ENCODE measurements around the gene CAMKMT.

CAMKMT gene

DNA sequence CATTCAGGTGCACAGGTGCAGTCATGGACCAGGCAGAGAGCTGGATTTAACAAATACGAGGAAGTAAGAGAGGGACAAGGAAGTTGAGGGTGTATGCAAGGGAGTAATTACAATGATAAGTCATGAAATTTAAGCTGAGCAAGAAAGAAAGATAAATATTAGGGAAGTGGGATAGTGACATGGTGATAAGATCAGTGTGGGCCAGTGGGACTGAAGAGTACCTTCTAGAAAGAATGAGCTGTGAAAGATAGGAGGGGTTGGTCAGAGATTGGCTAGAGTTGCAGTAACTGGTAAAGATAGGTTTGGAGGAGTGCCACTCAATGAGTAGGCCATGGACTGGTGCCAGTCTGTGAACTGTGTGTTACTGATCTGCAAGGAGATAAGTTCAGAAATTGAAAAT, 378.9 kb downstream of the CAMKMT start:
- Histone ChIP-seq H3K4me1 (ENCODE audit: control insufficient read depth in 1 of 2, insufficient read depth in 1 of 2, low read depth in 1 of 2, low read length in 1 of 2) (no peaks in the 10 kb centered on the region), H3K27me3 (no peaks in the 10 kb centered on the region), H3K27ac (no peak overlapping the region), H3K4me3 (ENCODE audit: low read depth in 1 of 2, low read length in 1 of 2) (no peak overlapping the region), H3K9me3 (no peaks in the 10 kb centered on the region), H3K36me3 (no peaks in the 10 kb centered on the region)
- TF ChIP-seq, protein P1, sequence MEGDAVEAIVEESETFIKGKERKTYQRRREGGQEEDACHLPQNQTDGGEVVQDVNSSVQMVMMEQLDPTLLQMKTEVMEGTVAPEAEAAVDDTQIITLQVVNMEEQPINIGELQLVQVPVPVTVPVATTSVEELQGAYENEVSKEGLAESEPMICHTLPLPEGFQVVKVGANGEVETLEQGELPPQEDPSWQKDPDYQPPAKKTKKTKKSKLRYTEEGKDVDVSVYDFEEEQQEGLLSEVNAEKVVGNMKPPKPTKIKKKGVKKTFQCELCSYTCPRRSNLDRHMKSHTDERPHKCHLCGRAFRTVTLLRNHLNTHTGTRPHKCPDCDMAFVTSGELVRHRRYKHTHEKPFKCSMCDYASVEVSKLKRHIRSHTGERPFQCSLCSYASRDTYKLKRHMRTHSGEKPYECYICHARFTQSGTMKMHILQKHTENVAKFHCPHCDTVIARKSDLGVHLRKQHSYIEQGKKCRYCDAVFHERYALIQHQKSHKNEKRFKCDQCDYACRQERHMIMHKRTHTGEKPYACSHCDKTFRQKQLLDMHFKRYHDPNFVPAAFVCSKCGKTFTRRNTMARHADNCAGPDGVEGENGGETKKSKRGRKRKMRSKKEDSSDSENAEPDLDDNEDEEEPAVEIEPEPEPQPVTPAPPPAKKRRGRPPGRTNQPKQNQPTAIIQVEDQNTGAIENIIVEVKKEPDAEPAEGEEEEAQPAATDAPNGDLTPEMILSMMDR (IDR thresholded peaks at IDR 0.05): no peak

DNA sequence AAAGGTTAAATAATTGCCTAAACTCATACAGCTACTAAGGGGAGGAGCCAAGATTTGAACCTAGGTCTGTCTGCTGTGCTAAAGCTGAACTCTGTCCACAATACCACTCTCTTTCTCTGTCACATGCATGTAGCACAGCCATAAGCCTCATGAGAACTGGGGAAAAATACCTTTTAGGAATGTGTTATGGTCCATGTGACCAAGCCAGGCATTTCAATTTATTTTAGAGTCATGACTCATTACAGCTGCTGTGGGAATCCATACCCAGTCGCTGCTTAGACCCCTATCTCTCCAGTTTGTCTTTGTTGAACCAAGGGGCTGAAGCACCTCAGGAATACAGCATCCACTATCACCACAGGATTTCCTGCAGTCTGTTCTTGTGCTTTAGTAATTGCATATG, 379.8 kb downstream of the CAMKMT start:
- TF ChIP-seq, protein P1 (IDR thresholded peaks at IDR 0.05): no peak

DNA sequence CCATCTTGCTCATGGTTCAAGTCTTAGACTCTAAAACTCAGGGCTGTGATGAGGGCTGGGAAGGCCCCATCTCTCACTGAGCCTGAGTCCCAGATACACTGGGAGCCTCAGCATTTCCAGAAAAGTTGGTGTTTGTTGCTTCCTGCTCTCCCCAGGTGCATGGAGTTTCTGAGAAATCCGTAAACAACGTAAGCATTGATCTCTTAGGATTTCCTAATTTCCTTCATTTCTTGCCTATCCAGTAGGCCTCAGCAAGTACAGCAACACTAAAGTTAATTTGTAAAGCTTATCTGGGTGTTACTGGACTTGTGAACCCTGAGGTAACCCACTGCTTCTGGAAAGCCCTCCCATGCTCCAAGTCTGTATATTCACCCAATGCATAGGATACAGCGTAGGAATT, 380.3 kb downstream of the CAMKMT start:
- Histone ChIP-seq H3K27ac (no peak overlapping the region), H3K9me3 (no peaks in the 10 kb centered on the region), H3K36me3 (no peaks in the 10 kb centered on the region), H3K4me1 (ENCODE audit: control insufficient read depth in 1 of 2, insufficient read depth in 1 of 2, low read depth in 1 of 2, low read length in 1 of 2) (no peaks in the 10 kb centered on the region), H3K27me3 (no peaks in the 10 kb centered on the region), H3K4me3 (ENCODE audit: low read depth in 1 of 2, low read length in 1 of 2) (no peak overlapping the region)
- TF ChIP-seq, protein P1 (IDR thresholded peaks at IDR 0.05): no peak

More for the DNA sequence above, 379.8 kb downstream of the CAMKMT start:
- H3K27me3 ChIP-seq: no peaks in the 10 kb centered on the region
- no peaks in the 10 kb centered on the region for H3K4me1 ChIP-seq (ENCODE audit: control insufficient read depth in 1 of 2, insufficient read depth in 1 of 2, low read depth in 1 of 2, low read length in 1 of 2)
- H3K9me3 ChIP-seq: no peaks in the 10 kb centered on the region
- no peaks in the 10 kb centered on the region for H3K36me3 ChIP-seq
- no peak overlapping the region for H3K27ac ChIP-seq
- no peak overlapping the region for H3K4me3 ChIP-seq (ENCODE audit: low read depth in 1 of 2, low read length in 1 of 2)

DNA sequence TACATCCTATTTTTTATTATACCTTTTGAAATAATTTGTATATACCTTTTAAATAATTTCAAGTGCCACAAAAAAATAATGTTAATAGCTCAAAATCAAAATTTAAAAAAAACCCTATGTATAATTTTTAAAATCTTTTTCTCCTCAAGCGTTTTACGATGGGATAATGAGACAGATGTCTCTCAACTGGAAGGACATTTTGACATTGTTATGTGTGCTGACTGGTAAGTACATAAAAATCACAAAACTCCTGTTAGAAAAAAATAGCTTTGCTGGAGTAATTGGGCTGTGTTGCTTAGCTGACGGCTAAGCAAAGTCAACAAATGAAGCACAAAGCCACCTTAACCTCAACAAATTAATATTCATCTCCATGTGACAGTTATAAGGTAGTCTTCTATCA, 381.7 kb downstream of the CAMKMT start:
- no peaks in the 10 kb centered on the region for H3K4me1 ChIP-seq (ENCODE audit: control insufficient read depth in 1 of 2, insufficient read depth in 1 of 2, low read depth in 1 of 2, low read length in 1 of 2)
- TF ChIP-seq, protein P1 (IDR thresholded peaks at IDR 0.05): no peak
- no peaks in the 10 kb centered on the region for H3K36me3 ChIP-seq
- H3K4me3 ChIP-seq (ENCODE audit: low read depth in 1 of 2, low read length in 1 of 2): no peak overlapping the region
- H3K27me3 ChIP-seq: no peaks in the 10 kb centered on the region
- H3K9me3 ChIP-seq: no peaks in the 10 kb centered on the region
- no peak overlapping the region for H3K27ac ChIP-seq

DNA sequence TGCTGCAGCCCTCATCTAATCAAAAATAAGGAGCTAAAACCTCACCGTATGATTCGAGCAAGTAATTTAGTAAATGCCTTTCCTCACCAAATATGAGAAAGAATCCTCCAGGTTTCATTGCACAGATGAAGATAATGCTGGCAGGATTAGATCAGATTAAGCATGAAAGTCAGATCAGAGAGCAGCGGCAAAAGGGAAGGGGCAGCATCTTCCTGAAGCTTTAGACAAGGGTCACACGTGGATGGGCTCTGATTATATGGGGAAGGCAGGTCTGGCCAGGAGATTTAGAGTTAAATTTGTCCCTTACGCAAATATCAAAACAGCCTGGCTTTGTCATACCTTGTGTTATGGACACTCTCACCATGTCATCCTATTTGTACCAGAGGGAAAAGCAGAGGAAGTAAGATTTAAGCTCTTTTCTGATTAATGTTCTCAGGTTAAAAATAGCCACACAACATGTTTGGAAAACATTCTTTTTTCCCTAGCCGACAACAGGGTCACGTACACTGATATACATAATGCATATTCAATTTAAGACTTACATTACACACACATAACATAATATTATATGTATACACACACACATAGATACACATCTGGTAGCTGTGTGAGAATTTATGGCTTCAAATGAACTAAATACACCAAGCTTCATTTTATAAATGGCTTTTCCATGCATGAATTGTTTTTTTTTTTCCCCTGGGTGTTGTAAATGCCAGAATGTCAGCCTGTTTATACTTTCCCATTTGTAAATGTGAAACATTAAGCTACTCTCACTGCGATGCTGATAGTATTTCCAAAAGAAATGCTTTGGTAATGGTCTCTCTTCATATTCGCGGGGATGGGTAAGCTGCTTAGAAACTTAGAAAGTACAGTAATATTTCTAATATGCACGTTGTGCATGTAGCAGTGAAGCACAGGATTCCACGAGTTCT, 383.5 kb downstream of the CAMKMT start:
- Histone ChIP-seq H3K36me3 (no peaks in the 10 kb centered on the region), H3K4me1 (ENCODE audit: control insufficient read depth in 1 of 2, insufficient read depth in 1 of 2, low read depth in 1 of 2, low read length in 1 of 2) (no peaks in the 10 kb centered on the region), H3K27me3 (no peaks in the 10 kb centered on the region), H3K27ac (no peak overlapping the region), H3K9me3 (no peaks in the 10 kb centered on the region), H3K4me3 (ENCODE audit: low read depth in 1 of 2, low read length in 1 of 2) (no peak overlapping the region)
- TF ChIP-seq, protein P1 (IDR thresholded peaks at IDR 0.05): no peak
